ENCODE measurements around the gene CC2D2A. TPM values are rescaled to one million over a fixed set of nuclear protein-coding genes. Genes with fewer than 3 reads are reported as not detected.

Gene CC2D2A
- total RNA-seq, 1 donor from 2014 or later = 9.6 TPM

GRCh38 chr4:15563871-15564270, 94.2 kb downstream of the CC2D2A start:
- no peak for TF ChIP-seq CTCF (IDR thresholded peaks at IDR 0.05; ENCODE audit: borderline replicate concordance)
- Histone ChIP-seq H3K4me1 (no peaks in the 10 kb centered on the region), H3K4me3 (no peak overlapping the region), H3K9me3 (replicated peaks) (no peaks in the 10 kb centered on the region), H3K36me3 (peaks cover 60% of the 10 kb centered on the region), H3K27me3 (ENCODE audit: low read depth) (no peaks in the 10 kb centered on the region), H3K27ac (replicated peaks) (no peak overlapping the region)
- no peak for DNase-seq
- intact Hi-C loops (cut with micrococcal nuclease) = no loop called here

GRCh38 chr4:15568821-15569220, 99.1 kb downstream of the CC2D2A start:
- Histone ChIP-seq H3K4me3 (no peak overlapping the region), H3K27ac (replicated peaks) (no peak overlapping the region), H3K36me3 (peaks cover 67% of the 10 kb centered on the region), H3K27me3 (ENCODE audit: low read depth) (no peaks in the 10 kb centered on the region), H3K4me1 (no peaks in the 10 kb centered on the region), H3K9me3 (replicated peaks) (no peaks in the 10 kb centered on the region)
- intact Hi-C loops (cut with micrococcal nuclease) = no loop called here
- TF ChIP-seq CTCF (IDR thresholded peaks at IDR 0.05; ENCODE audit: borderline replicate concordance) = no peak
- no peak for DNase-seq

- H3K27ac ChIP-seq (replicated peaks) = no peak overlapping the region
- H3K27me3 ChIP-seq (ENCODE audit: low read depth) = no peaks in the 10 kb centered on the region
- no peaks in the 10 kb centered on the region for H3K4me1 ChIP-seq
- H3K4me3 ChIP-seq = no peak overlapping the region
- peaks cover 59% of the 10 kb centered on the region for H3K36me3 ChIP-seq
- DNase-seq = no peak
- TF ChIP-seq CTCF (IDR thresholded peaks at IDR 0.05; ENCODE audit: borderline replicate concordance) = no peak
- no peaks in the 10 kb centered on the region for H3K9me3 ChIP-seq (replicated peaks)
- intact Hi-C loops (cut with micrococcal nuclease) = no loop called here
These were observed 100.1 kb downstream of the CC2D2A start for GRCh38 chr4:15569746-15570145.

GRCh38 chr4:15575966-15576365, 106.3 kb downstream of the CC2D2A start:
- no peaks in the 10 kb centered on the region for H3K27me3 ChIP-seq (ENCODE audit: low read depth)
- H3K27ac ChIP-seq (replicated peaks) = no peak overlapping the region
- H3K9me3 ChIP-seq (replicated peaks) = no peaks in the 10 kb centered on the region
- peaks cover 14% of the 10 kb centered on the region for H3K36me3 ChIP-seq
- DNase-seq = no peak
- peaks cover 6% of the 10 kb centered on the region for H3K4me1 ChIP-seq
- intact Hi-C loops (cut with micrococcal nuclease) = no loop called here
- no peak overlapping the region for H3K4me3 ChIP-seq
- no peak for TF ChIP-seq CTCF (IDR thresholded peaks at IDR 0.05; ENCODE audit: borderline replicate concordance)

GRCh38 chr4:15577508-15577907, 107.8 kb downstream of the CC2D2A start:
- intact Hi-C loops (cut with micrococcal nuclease) = no loop called here
- no peak for DNase-seq
- Histone ChIP-seq H3K36me3 (peaks cover 14% of the 10 kb centered on the region), H3K9me3 (replicated peaks) (no peaks in the 10 kb centered on the region), H3K4me3 (no peak overlapping the region), H3K4me1 (peaks cover 6% of the 10 kb centered on the region), H3K27me3 (ENCODE audit: low read depth) (no peaks in the 10 kb centered on the region), H3K27ac (replicated peaks) (no peak overlapping the region)
- TF ChIP-seq CTCF (IDR thresholded peaks at IDR 0.05; ENCODE audit: borderline replicate concordance) = no peak

GRCh38 chr4:15584785-15585184, 115.1 kb downstream of the CC2D2A start:
- DNase-seq = no peak
- Histone ChIP-seq H3K9me3 (replicated peaks) (no peaks in the 10 kb centered on the region), H3K4me1 (no peaks in the 10 kb centered on the region), H3K27me3 (ENCODE audit: low read depth) (no peaks in the 10 kb centered on the region), H3K27ac (replicated peaks) (no peak overlapping the region), H3K36me3 (peaks cover 5% of the 10 kb centered on the region), H3K4me3 (no peak overlapping the region)
- intact Hi-C loops (cut with micrococcal nuclease) = no loop called here
- no peak for TF ChIP-seq CTCF (IDR thresholded peaks at IDR 0.05; ENCODE audit: borderline replicate concordance)
